PC-3 (cell line): ENCODE measurements around the gene G6PC3.

Experiments
- CTCF ChIP-seq: fragments of 300-600 bp; sonication (generic); conservative IDR thresholded peaks from 2 replicates; pipeline ENCODE4 v1.5.1; 2017; ENCODE audit warnings: antibody characterized with exemption, low read depth, mild to moderate bottlenecking, low read length
- EZH2 ChIP-seq: fragments of 300-600 bp; sonication (generic); IDR thresholded peaks from one replicate; pipeline ENCODE4 v1.6.1; 2017; ENCODE audit warnings: antibody characterized with exemption, mild to moderate bottlenecking, low read length; ENCODE audit not compliant: unreplicated experiment
- EZH2phosphoT487 ChIP-seq: fragments of 300-600 bp; sonication (generic); IDR thresholded peaks from 2 replicates; pipeline ENCODE4 v1.6.1; 2018; ENCODE audit warnings: mild to moderate bottlenecking, antibody characterized with exemption, low read length, borderline replicate concordance

- no peak for TF ChIP-seq CTCF
- TF ChIP-seq EZH2phosphoT487, result no peak
- TF ChIP-seq EZH2, result no peak
These were observed 5.2 kb downstream of the G6PC3 start for GRCh38 chr17:44075598-44076293.
